Epithelial cell of prostate (primary cell): ENCODE results near the gene TP63.

ENCODE experiments used
- DNase-seq: peaks from one replicate; pipeline ENCODE4 v3.0.0-alpha.2; 2011; ENCODE audit warnings: low read depth, low spot score
- H3K27ac ChIP-seq: fragments of 450-650 bp; 2 replicates; pipeline ENCODE4 v1.5.1; 2017; ENCODE audit warnings: mild to moderate bottlenecking

Gene TP63

GRCh38 chr3:189805375-189806067, 174.3 kb downstream of the TP63 start:
- DNase-seq = no peak
- H3K27ac ChIP-seq = peak overlapping the region; percentile 42

GRCh38 chr3:189806171-189806951, 175.2 kb downstream of the TP63 start:
- peak overlapping the region; percentile 42 for H3K27ac ChIP-seq
- no peak for DNase-seq

GRCh38 chr3:189808246-189809007, 177.2 kb downstream of the TP63 start:
- no peak overlapping the region for H3K27ac ChIP-seq
- DNase-seq = no peak

DNA sequence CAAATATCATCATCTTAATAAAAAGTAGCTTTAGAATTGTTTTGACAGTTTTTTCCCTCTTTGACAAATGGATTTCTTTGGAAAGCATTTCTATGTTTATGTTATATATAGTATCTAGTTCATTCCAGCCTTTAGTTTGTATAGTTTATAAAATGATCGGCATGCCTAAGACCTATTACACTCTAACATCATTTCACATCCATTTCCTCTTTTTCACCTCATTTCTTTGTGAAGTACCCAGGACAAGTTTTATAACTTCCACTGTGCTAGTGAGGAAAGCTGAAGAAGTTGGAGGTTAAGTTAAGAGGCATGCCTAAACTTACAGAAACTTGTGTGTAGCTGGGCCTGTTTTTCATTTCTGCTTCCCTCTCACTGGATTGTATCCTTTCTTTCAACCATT, 178.4 kb downstream of the TP63 start:
- peak overlapping the region; percentile 29 for H3K27ac ChIP-seq
- DNase-seq = no peak

- H3K27ac ChIP-seq = peak overlapping the region; percentile 97
- DNase-seq = no peak
Measured at GRCh38 chr3:189812806-189813465, 181.7 kb downstream of the TP63 start.

DNA sequence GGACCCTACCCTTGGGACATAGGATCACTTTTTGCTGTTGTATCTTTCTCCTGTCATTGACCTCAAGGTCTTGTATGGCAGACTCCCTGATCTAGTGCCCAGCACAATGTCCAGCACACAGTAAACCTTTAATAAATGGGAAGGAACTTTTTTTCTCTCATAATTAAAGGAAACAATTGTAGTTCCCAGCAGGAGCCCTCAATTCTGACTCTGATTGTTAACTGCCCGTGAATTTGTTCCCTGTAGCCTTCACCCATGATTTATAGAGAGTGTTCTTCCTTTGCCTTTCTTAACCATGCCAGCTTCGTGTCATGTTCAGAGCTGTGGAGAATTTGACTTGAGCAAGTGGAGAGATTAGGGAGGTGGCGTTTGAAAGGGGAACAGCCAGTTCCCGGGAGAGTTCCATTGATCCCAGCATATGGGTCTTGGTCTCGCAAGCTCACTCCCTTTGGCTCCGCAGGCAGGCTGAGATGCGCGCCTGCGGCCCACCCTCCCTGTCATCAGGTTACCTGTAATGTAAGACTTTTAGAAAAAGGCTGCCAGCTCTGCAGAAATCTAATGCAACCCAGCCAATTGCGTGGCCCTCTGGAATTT, 182.6 kb downstream of the TP63 start:
- no peak for DNase-seq
- peak overlapping the region; percentile 97 for H3K27ac ChIP-seq

- DNase-seq = no peak
- peak overlapping the region; percentile 97 for H3K27ac ChIP-seq
Measured at GRCh38 chr3:189820365-189820720, 189.2 kb downstream of the TP63 start.

DNA sequence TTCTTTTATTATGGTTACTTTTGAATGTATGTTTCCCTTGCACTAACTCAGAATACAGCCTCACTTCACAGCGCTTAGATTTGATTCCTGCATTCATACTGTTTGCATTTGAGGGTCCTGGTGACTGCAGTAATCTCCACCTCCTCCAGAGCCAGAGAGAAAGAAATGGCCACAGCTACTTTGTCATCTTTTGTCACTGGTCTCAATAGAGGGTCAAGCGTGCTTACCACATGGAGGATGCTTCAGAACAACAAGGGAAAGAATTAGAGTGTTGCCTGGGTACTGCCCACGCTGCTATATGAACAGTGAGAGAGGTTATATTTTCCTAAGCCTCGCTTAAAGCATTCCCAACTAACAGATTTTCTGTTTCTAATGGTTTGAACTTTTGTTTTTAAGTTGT, 190.1 kb downstream of the TP63 start:
- H3K27ac ChIP-seq = peak overlapping the region; percentile 97
- no peak for DNase-seq

GRCh38 chr3:189822726-189823125, 191.5 kb downstream of the TP63 start:
- no peak for DNase-seq
- peak overlapping the region; percentile 97 for H3K27ac ChIP-seq

- DNase-seq = peak; percentile 92
- peak overlapping the region; percentile 97 for H3K27ac ChIP-seq
Measured at GRCh38 chr3:189824629-189825312, 193.6 kb downstream of the TP63 start.

- no peak for DNase-seq
- peak overlapping the region; percentile 97 for H3K27ac ChIP-seq
Measured at GRCh38 chr3:189826566-189826965, 195.4 kb downstream of the TP63 start.

GRCh38 chr3:189827108-189827507, 195.9 kb downstream of the TP63 start:
- peak overlapping the region; percentile 97 for H3K27ac ChIP-seq
- no peak for DNase-seq

DNA sequence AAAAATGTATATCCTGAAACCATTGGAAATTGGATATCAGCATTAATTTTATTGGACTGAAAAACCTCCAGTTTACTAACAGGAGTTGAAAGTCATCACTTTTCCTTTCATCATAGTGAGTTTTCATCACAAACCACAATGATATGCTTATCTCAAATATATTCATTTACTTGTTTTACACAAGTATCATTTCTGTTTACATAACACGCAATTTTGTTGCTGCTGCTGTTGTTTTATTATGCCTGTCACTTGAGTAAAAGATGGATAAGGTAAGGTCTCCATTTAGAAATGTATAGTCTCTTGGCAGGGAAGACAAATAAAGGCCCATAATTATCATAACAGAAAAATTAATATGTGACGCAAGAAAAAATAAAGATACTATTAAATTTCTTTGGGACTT, 199.2 kb downstream of the TP63 start:
- H3K27ac ChIP-seq = peak overlapping the region; percentile 97
- DNase-seq = no peak

DNA sequence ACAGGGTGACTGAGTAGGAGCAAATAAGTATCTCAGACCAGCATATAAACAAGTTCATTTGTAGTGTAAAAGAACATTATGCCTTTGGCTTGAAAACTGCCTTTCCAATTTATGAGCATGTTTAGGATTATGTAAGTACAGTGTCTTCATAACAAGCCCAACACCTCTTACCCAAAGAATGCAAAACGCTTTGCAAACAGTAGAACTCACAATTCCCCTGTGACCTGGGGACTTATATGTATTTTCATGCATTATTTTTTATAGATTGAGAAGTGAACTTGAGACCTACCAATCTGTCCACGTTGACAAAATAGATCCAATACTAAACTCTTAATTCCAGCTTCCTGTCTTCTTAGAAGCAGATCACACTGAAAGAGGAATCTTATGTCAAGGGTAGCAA, 202.1 kb downstream of the TP63 start:
- H3K27ac ChIP-seq = peak overlapping the region; percentile 97

GRCh38 chr3:189833996-189834395, 202.8 kb downstream of the TP63 start:
- peak overlapping the region; percentile 97 for H3K27ac ChIP-seq
- DNase-seq = peak; percentile 97

More for the DNA sequence above, 202.1 kb downstream of the TP63 start:
- no peak for DNase-seq

GRCh38 chr3:189834462-189834861, 203.3 kb downstream of the TP63 start:
- H3K27ac ChIP-seq = peak overlapping the region; percentile 97
- no peak for DNase-seq

DNA sequence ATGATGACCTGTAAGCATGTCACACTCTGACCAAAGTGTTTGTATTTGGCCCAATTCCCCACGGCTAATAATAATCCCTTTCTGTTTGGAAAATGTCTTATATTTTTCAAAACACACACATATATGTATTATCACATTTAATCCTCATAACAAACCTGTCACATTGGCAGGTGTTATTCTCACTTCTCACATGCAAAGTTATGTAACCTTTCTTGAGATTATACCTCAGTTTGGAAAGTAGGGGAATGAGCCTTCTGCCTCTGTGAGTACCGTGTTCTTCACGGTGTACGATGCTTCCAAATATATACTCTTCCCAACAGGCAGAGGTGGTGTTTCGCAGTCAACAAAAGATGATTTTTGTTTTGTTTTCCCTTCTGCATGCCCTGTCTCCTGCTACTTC, 205.6 kb downstream of the TP63 start:
- DNase-seq = no peak
- H3K27ac ChIP-seq = peak overlapping the region; percentile 97

GRCh38 chr3:189838291-189838690, 207.1 kb downstream of the TP63 start:
- DNase-seq = no peak
- peak overlapping the region; percentile 97 for H3K27ac ChIP-seq

DNA sequence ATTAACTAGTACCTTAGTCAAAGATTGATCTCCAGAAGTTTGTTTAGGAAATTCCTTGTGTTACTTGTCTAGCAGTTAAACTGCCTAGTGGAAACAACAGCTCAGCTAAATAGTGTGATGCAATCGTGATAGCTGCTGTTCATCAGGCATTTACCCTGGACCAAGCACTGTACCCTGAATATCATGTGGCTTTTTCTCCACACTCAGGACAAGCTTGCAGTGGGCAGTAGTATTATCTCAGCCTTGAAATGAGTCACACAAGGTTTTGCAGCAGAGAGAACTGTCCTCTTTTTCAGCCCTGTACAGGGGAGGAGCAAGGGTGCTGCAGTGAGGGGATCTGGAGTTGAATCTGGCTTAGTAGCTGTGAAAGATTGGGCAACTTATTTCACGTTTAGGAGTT, 208.4 kb downstream of the TP63 start:
- peak overlapping the region; percentile 97 for H3K27ac ChIP-seq
- DNase-seq = no peak
